ENCODE data around the gene DOCK9. TPM values are rescaled to one million over a fixed set of nuclear protein-coding genes. Genes with fewer than 3 reads are reported as not detected.

The DOCK9 gene
- total and polyA plus RNA-seq, 2 experiments from 2014 or later, result 8.5 to 57.7 TPM

DNA sequence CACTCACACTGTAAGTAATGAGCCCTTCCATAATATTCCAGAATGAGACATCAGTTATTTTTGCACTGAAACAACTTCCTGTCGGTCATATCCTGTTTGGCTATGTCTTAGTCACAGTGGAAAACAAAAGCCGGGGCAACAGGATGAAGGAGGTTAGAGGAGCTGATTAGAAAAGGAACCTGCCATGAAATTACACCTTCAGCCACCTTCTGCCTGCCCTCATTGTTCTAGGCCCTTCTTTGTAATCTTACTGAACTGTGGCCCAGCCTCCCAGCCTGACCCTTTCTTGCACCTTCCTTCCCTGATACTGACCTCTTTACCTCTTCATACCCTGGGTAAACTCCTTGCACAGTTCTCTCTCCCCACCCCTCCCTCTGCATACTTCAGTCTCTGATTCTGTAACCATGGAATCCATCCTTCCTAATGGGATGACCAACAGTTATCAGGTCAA, 67.3 kb downstream of the DOCK9 start (continued):
- TF ChIP-seq, protein P1, sequence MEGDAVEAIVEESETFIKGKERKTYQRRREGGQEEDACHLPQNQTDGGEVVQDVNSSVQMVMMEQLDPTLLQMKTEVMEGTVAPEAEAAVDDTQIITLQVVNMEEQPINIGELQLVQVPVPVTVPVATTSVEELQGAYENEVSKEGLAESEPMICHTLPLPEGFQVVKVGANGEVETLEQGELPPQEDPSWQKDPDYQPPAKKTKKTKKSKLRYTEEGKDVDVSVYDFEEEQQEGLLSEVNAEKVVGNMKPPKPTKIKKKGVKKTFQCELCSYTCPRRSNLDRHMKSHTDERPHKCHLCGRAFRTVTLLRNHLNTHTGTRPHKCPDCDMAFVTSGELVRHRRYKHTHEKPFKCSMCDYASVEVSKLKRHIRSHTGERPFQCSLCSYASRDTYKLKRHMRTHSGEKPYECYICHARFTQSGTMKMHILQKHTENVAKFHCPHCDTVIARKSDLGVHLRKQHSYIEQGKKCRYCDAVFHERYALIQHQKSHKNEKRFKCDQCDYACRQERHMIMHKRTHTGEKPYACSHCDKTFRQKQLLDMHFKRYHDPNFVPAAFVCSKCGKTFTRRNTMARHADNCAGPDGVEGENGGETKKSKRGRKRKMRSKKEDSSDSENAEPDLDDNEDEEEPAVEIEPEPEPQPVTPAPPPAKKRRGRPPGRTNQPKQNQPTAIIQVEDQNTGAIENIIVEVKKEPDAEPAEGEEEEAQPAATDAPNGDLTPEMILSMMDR (conservative IDR thresholded peaks at IDR 0.05; ENCODE audit: low read depth in 2 of 2), result no peak
- TF ChIP-seq NANOG (IDR thresholded peaks at IDR 0.05; ENCODE audit: borderline replicate concordance) (no peak), ZNF114 (CRISPR knock-in tag; IDR thresholded peaks at IDR 0.05) (no peak), EZH2phosphoT487 (IDR thresholded peaks at IDR 0.05; ENCODE audit: unreplicated experiment) (no peak), JUNB (IDR thresholded peaks at IDR 0.05; ENCODE audit: unreplicated experiment) (no peak), CREB1 (CRISPR knock-in tag; IDR thresholded peaks at IDR 0.05; ENCODE audit: low read depth) (no peak), STAT1 (IDR thresholded peaks at IDR 0.05; ENCODE audit: unreplicated experiment) (no peak), POLR2AphosphoS5 (IDR thresholded peaks at IDR 0.05; ENCODE audit: low read depth) (no peak), ZNF331 (CRISPR knock-in tag; IDR thresholded peaks at IDR 0.05; ENCODE audit: low read depth) (no peak)
- TF ChIP-seq, protein P2, sequence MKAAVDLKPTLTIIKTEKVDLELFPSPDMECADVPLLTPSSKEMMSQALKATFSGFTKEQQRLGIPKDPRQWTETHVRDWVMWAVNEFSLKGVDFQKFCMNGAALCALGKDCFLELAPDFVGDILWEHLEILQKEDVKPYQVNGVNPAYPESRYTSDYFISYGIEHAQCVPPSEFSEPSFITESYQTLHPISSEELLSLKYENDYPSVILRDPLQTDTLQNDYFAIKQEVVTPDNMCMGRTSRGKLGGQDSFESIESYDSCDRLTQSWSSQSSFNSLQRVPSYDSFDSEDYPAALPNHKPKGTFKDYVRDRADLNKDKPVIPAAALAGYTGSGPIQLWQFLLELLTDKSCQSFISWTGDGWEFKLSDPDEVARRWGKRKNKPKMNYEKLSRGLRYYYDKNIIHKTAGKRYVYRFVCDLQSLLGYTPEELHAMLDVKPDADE (IDR thresholded peaks at IDR 0.05), result no peak
- TF ChIP-seq, protein P3, sequence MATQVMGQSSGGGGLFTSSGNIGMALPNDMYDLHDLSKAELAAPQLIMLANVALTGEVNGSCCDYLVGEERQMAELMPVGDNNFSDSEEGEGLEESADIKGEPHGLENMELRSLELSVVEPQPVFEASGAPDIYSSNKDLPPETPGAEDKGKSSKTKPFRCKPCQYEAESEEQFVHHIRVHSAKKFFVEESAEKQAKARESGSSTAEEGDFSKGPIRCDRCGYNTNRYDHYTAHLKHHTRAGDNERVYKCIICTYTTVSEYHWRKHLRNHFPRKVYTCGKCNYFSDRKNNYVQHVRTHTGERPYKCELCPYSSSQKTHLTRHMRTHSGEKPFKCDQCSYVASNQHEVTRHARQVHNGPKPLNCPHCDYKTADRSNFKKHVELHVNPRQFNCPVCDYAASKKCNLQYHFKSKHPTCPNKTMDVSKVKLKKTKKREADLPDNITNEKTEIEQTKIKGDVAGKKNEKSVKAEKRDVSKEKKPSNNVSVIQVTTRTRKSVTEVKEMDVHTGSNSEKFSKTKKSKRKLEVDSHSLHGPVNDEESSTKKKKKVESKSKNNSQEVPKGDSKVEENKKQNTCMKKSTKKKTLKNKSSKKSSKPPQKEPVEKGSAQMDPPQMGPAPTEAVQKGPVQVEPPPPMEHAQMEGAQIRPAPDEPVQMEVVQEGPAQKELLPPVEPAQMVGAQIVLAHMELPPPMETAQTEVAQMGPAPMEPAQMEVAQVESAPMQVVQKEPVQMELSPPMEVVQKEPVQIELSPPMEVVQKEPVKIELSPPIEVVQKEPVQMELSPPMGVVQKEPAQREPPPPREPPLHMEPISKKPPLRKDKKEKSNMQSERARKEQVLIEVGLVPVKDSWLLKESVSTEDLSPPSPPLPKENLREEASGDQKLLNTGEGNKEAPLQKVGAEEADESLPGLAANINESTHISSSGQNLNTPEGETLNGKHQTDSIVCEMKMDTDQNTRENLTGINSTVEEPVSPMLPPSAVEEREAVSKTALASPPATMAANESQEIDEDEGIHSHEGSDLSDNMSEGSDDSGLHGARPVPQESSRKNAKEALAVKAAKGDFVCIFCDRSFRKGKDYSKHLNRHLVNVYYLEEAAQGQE (IDR thresholded peaks at IDR 0.05; ENCODE audit: unreplicated experiment), result no peak

DNA sequence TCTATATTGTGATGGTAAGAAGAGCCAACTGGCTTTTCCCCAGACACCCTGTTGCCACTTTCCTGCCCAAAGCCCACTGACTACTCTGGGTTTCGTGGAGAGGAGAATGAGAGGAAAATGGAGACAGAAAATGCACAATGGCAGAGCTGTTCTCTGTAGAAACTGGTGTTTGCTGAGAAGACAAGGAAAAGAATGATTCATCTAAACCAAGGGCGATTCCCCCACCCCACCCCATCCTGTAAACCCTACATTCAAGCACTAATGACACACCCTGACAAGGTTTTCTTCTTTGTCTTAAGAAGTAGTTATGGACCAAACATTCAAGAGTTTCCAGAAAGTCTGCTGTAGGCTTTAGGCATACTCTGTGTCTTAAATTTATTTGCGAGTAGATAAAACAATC, 68.8 kb downstream of the DOCK9 start:
- Mint-ChIP-seq H3K4me1 (peaks cover 13% of the 10 kb centered on the region), H3K27me3 (ENCODE audit: insufficient read depth, low read depth, poor library complexity) (peaks cover 2% of the 10 kb centered on the region), H3K4me3 (no peak overlapping the region), H3K27ac (no peak overlapping the region), H3K36me3 (ENCODE audit: low read depth) (no peaks in the 10 kb centered on the region), H3K9me3 (no peaks in the 10 kb centered on the region)
- no peak overlapping the region for H3K27ac ChIP-seq (ENCODE audit: low read depth)
- H4K20me1 ChIP-seq (replicated peaks; ENCODE audit: insufficient read depth), result no peaks in the 10 kb centered on the region
- H3K4me3 ChIP-seq, result no peak overlapping the region
- H3F3A ChIP-seq (replicated peaks; ENCODE audit: low read depth), result no peaks in the 10 kb centered on the region
- no peak overlapping the region for H2AFZ ChIP-seq
- peaks cover 3% of the 10 kb centered on the region; the same call in 1 of the 2 replicates for H3K9me2 ChIP-seq (ENCODE audit: insufficient read depth)
- H3K4me2 ChIP-seq, result no peak overlapping the region
- H3K4me1 ChIP-seq (ENCODE audit: insufficient read depth), result no peaks in the 10 kb centered on the region
- ATAC-seq (no peak), DNase-seq (ENCODE audit: low spot score) (no peak)
- H3K79me2 ChIP-seq (replicated peaks; ENCODE audit: insufficient read depth), result no peaks in the 10 kb centered on the region
- H3K27me3 ChIP-seq (ENCODE audit: insufficient read depth), result no peaks in the 10 kb centered on the region
- no peaks in the 10 kb centered on the region for H3K36me3 ChIP-seq (ENCODE audit: insufficient read depth)
- TF ChIP-seq JUNB (IDR thresholded peaks at IDR 0.05; ENCODE audit: unreplicated experiment) (no peak), POLR2AphosphoS5 (IDR thresholded peaks at IDR 0.05; ENCODE audit: low read depth) (no peak), ZNF114 (CRISPR knock-in tag; IDR thresholded peaks at IDR 0.05) (no peak), EZH2 (IDR thresholded peaks at IDR 0.05; ENCODE audit: low read depth, unreplicated experiment) (no peak), EZH2phosphoT487 (IDR thresholded peaks at IDR 0.05; ENCODE audit: unreplicated experiment) (no peak), STAT1 (IDR thresholded peaks at IDR 0.05; ENCODE audit: unreplicated experiment) (no peak), CREB1 (CRISPR knock-in tag; IDR thresholded peaks at IDR 0.05; ENCODE audit: low read depth) (no peak), ZNF331 (CRISPR knock-in tag; IDR thresholded peaks at IDR 0.05; ENCODE audit: low read depth) (no peak), NANOG (IDR thresholded peaks at IDR 0.05; ENCODE audit: borderline replicate concordance) (no peak)
- TF ChIP-seq, protein P3 (IDR thresholded peaks at IDR 0.05; ENCODE audit: unreplicated experiment), result no peak
- TF ChIP-seq, protein P2 (IDR thresholded peaks at IDR 0.05), result no peak
